Hepatocyte (in vitro differentiated cells): ENCODE measurements around the gene MAP2K7. TPM values are rescaled to one million over a fixed set of nuclear protein-coding genes. Genes with fewer than 3 reads are reported as not detected.
A peak's percentile ranks its signal among the peaks of the same experiment; 100 is the strongest.

ENCODE experiments used
- DNase-seq: peaks from one replicate; pipeline ENCODE4 v3.0.0-alpha.2; 2016; ENCODE audit warnings: low spot score
- H2AFZ ChIP-seq: fragments of 200-600 bp; sonication (generic); 2 replicates; pipeline ENCODE4 v1.6.0; 2016; ENCODE audit warnings: antibody characterized with exemption, mild to moderate bottlenecking
- H3K27ac ChIP-seq: fragments of 200-600 bp; sonication (generic); 2 replicates; pipeline ENCODE4 v1.5.1; 2016; ENCODE audit warnings: mild to moderate bottlenecking
- H3K27me3 ChIP-seq: fragments of 200-600 bp; sonication (generic); 2 replicates; pipeline ENCODE4 v1.6.1; 2016
- H3K36me3 ChIP-seq: fragments of 200-600 bp; sonication (generic); replicated peaks from 2 replicates; pipeline ENCODE4 v1.5.1; 2016; ENCODE audit warnings: low read depth; ENCODE audit not compliant: insufficient read depth
- H3K4me1 ChIP-seq: fragments of 200-600 bp; sonication (generic); 2 replicates; pipeline ENCODE4 v1.5.1; 2016; ENCODE audit warnings: mild to moderate bottlenecking, moderate library complexity; ENCODE audit not compliant: insufficient read depth
- H3K4me2 ChIP-seq: fragments of 200-600 bp; sonication (generic); 2 replicates; pipeline ENCODE4 v1.6.0; 2016
- H3K4me3 ChIP-seq: fragments of 200-600 bp; sonication (generic); 2 replicates; pipeline ENCODE4 v1.5.1; 2016; ENCODE audit warnings: mild to moderate bottlenecking
- H3K79me2 ChIP-seq: fragments of 200-600 bp; sonication (generic); 2 replicates; pipeline ENCODE4 v1.6.0; 2017; ENCODE audit warnings: mild to moderate bottlenecking
- H3K9me2 ChIP-seq: fragments of 200-600 bp; sonication (generic); replicated peaks from 2 replicates; pipeline ENCODE4 v1.6.0; 2017; ENCODE audit warnings: mild to moderate bottlenecking; ENCODE audit not compliant: insufficient read depth
- H3K9me3 ChIP-seq: fragments of 200-600 bp; sonication (generic); 2 replicates; pipeline ENCODE4 v1.5.1; 2016; ENCODE audit warnings: low read depth, mild to moderate bottlenecking
- H4K20me1 ChIP-seq: fragments of 200-600 bp; sonication (generic); 2 replicates; pipeline ENCODE4 v1.6.0; 2016; ENCODE audit warnings: mild to moderate bottlenecking; ENCODE audit not compliant: insufficient read depth, poor library complexity, severe bottlenecking
- CTCF ChIP-seq: fragments of 200-600 bp; sonication (generic); IDR thresholded peaks from 2 replicates; pipeline ENCODE4 v1.5.1; 2016; ENCODE audit warnings: antibody characterized with exemption, mild to moderate bottlenecking; ENCODE audit not compliant: poor library complexity
- EZH2 ChIP-seq: fragments of 200-600 bp; sonication (generic); IDR thresholded peaks from 2 replicates; pipeline ENCODE4 v1.6.1; 2016; ENCODE audit warnings: antibody characterized with exemption, mild to moderate bottlenecking, borderline replicate concordance
- EZH2phosphoT487 ChIP-seq: fragments of 200-600 bp; sonication (generic); IDR thresholded peaks from one replicate; pipeline ENCODE4 v1.6.1; 2018; ENCODE audit warnings: antibody characterized with exemption, mild to moderate bottlenecking, low read depth, moderate library complexity; ENCODE audit not compliant: unreplicated experiment, severe bottlenecking
- WGBS: methylation state at CpG from one replicate; pipeline ENCODE4 v1.1.6; 2016; ENCODE audit warnings: low lambda C conversion rate; ENCODE audit errors: missing lambda C conversion rate; 5-methylcytosine and 5-hydroxymethylcytosine counted together
- polyA plus RNA-seq: library from polyadenylated mRNA; unstranded; fragments of >200 nt; fragmentation: Nextera tagmentation; extraction: Ambion mirVana; gene quantifications from 2 replicates; pipeline ENCODE4 v1.2.1, GENCODE V29; 2016
- total RNA-seq: library from RNA; depleted of rRNA; stranded (reverse); fragments of >200 nt; gene quantifications from 2 replicates; pipeline ENCODE4 v1.2.3, GENCODE V29; 2014

The MAP2K7 gene
- total and polyA plus RNA-seq, 2 experiments from 2014 or later: 12.8 to 13.6 TPM

- no peaks in the 10 kb centered on the region for H3K9me3 ChIP-seq
- DNase-seq: peak; percentile 3
- no peaks in the 10 kb centered on the region for H3K27me3 ChIP-seq
- no peak overlapping the region for H3K4me2 ChIP-seq
- no peak overlapping the region for H2AFZ ChIP-seq
- no peaks in the 10 kb centered on the region for H3K9me2 ChIP-seq
- TF ChIP-seq CTCF (no peak), EZH2phosphoT487 (no peak), EZH2 (no peak)
- H3K36me3 ChIP-seq: no peaks in the 10 kb centered on the region
- no peak overlapping the region for H3K4me3 ChIP-seq
- no peaks in the 10 kb centered on the region for H3K79me2 ChIP-seq
- WGBS: 92% methylated on average over 13 of the region's 13 CpGs
- H3K4me1 ChIP-seq: no peaks in the 10 kb centered on the region
- no peak overlapping the region for H3K27ac ChIP-seq
- H4K20me1 ChIP-seq: no peaks in the 10 kb centered on the region
Observed at GRCh38 chr19:7895565-7895964, 8.1 kb upstream of the MAP2K7 start.

GRCh38 chr19:7897292-7897691, 6.4 kb upstream of the MAP2K7 start:
- no peaks in the 10 kb centered on the region for H3K9me3 ChIP-seq
- no peak overlapping the region for H3K27ac ChIP-seq
- H3K4me2 ChIP-seq: no peak overlapping the region
- H3K27me3 ChIP-seq: no peaks in the 10 kb centered on the region
- no peaks in the 10 kb centered on the region for H3K79me2 ChIP-seq
- H3K36me3 ChIP-seq: no peaks in the 10 kb centered on the region
- no peak for DNase-seq
- TF ChIP-seq EZH2phosphoT487 (no peak), EZH2 (no peak), CTCF (no peak)
- H3K4me1 ChIP-seq: peaks cover 1% of the 10 kb centered on the region
- H3K9me2 ChIP-seq: no peaks in the 10 kb centered on the region
- WGBS: 81% methylated on average over 11 of the region's 11 CpGs
- no peak overlapping the region for H2AFZ ChIP-seq
- no peak overlapping the region for H3K4me3 ChIP-seq
- H4K20me1 ChIP-seq: no peaks in the 10 kb centered on the region

GRCh38 chr19:7898967-7899366, 4.7 kb upstream of the MAP2K7 start:
- no peak overlapping the region for H2AFZ ChIP-seq
- H4K20me1 ChIP-seq: no peaks in the 10 kb centered on the region
- 97% methylated on average over 15 of the region's 16 CpGs for WGBS
- H3K9me2 ChIP-seq: no peaks in the 10 kb centered on the region
- no peaks in the 10 kb centered on the region for H3K36me3 ChIP-seq
- no peak for DNase-seq
- H3K4me1 ChIP-seq: peaks cover 9% of the 10 kb centered on the region
- H3K27me3 ChIP-seq: no peaks in the 10 kb centered on the region
- no peak for TF ChIP-seq EZH2phosphoT487
- no peak for TF ChIP-seq CTCF
- no peak for TF ChIP-seq EZH2
- peaks cover 5% of the 10 kb centered on the region for H3K79me2 ChIP-seq
- no peak overlapping the region for H3K4me3 ChIP-seq
- H3K4me2 ChIP-seq: no peak overlapping the region
- no peak overlapping the region for H3K27ac ChIP-seq
- H3K9me3 ChIP-seq: no peaks in the 10 kb centered on the region
